Thoracic aorta (tissue), 2 donors: Measurements from ENCODE around the gene IFNAR1. TPM values are rescaled to one million over a fixed set of nuclear protein-coding genes. Genes with fewer than 3 reads are reported as not detected.

Source experiments
- ATAC-seq: fragments of 150-250 bp; one replicate; pipeline ENCODE4 v1.8.0; 2017; ENCODE audit warnings: low read depth; ENCODE audit not compliant: insufficient number of reproducible peaks, low FRiP score
- DNase-seq: peaks from one replicate; pipeline ENCODE4 v3.0.0-alpha.2; 2020; ENCODE audit warnings: low spot score
- H3K27ac ChIP-seq, 2 donors: fragments of 200-600 bp; sonication (generic); 1 replicate in 1 of 2; 2 replicates in 1 of 2; pipeline ENCODE4 v1.5.1; 2016; ENCODE audit warnings: mild to moderate bottlenecking in 2 of 2, moderate library complexity in 2 of 2
- H3K27me3 ChIP-seq: fragments of 200-600 bp; sonication (generic); replicated peaks from 2 replicates; pipeline ENCODE4 v1.6.0; 2016; ENCODE audit warnings: mild to moderate bottlenecking; ENCODE audit not compliant: insufficient read depth
- H3K36me3 ChIP-seq: fragments of 200-600 bp; sonication (generic); one replicate; pipeline ENCODE4 v1.5.1; 2016
- H3K4me1 ChIP-seq, 2 donors: fragments of 200-600 bp; sonication (generic); 1 replicate in 1 of 2; 2 replicates in 1 of 2; pipeline versions ENCODE4 v1.5.1 to v1.6.0; 2016; ENCODE audit warnings: low read depth in 2 of 2, mild to moderate bottlenecking in 1 of 2; ENCODE audit not compliant: control insufficient read depth in 1 of 2
- H3K4me3 ChIP-seq: fragments of 200-600 bp; sonication (generic); 2 replicates; pipeline ENCODE4 v1.5.1; 2016; ENCODE audit warnings: mild to moderate bottlenecking
- H3K9me3 ChIP-seq: fragments of 200-600 bp; sonication (generic); 2 replicates; pipeline ENCODE4 v1.5.1; 2016
- total RNA-seq, 2 donors: library from RNA; depleted of rRNA; stranded (reverse); fragments of >200 nt; gene quantifications; one replicate each; pipeline versions ENCODE4 v1.1.0 to v1.2.3, GENCODE V29; 2016
- TF ChIP-seq, protein P1 (sequence below): fragments of 200-600 bp; sonication (generic); IDR thresholded peaks from one replicate; pipeline ENCODE4 v1.5.1; 2019; ENCODE audit warnings: antibody characterized with exemption

The IFNAR1 gene
- total RNA-seq, 2 donors from 2014 or later: 31.3 to 61.9 TPM

DNA sequence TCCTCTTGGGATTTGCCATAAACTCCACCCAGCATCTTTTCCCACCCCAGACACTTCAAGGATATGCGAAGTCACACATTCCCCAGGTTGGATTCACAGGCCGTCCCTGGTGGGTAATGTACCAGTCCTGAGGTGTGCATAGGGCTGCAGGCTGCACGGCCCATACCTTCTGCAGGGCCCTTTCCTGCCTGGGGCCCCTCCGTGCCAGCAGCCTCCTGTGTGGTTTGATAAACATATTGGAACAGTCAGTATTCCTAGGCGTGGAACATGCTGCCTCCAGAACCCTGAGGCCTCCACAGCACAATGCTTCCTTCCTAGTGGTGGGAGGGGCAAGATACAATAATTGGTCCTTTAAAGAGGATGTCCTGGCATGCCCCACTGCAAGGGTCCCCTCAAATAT lies 32.0 kb upstream of the IFNAR1 start:
- ATAC-seq (no peak), DNase-seq (no peak)
- Histone ChIP-seq H3K4me1 (peaks cover 0 to under 1% of the 10 kb centered on the region in 2 donors), H3K27ac (no peak overlapping the region), H3K27me3 (no peaks in the 10 kb centered on the region), H3K4me3 (no peak overlapping the region), H3K36me3 (peaks cover 32% of the 10 kb centered on the region), H3K9me3 (no peaks in the 10 kb centered on the region)
- TF ChIP-seq, protein P1, sequence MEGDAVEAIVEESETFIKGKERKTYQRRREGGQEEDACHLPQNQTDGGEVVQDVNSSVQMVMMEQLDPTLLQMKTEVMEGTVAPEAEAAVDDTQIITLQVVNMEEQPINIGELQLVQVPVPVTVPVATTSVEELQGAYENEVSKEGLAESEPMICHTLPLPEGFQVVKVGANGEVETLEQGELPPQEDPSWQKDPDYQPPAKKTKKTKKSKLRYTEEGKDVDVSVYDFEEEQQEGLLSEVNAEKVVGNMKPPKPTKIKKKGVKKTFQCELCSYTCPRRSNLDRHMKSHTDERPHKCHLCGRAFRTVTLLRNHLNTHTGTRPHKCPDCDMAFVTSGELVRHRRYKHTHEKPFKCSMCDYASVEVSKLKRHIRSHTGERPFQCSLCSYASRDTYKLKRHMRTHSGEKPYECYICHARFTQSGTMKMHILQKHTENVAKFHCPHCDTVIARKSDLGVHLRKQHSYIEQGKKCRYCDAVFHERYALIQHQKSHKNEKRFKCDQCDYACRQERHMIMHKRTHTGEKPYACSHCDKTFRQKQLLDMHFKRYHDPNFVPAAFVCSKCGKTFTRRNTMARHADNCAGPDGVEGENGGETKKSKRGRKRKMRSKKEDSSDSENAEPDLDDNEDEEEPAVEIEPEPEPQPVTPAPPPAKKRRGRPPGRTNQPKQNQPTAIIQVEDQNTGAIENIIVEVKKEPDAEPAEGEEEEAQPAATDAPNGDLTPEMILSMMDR: no peak

DNA sequence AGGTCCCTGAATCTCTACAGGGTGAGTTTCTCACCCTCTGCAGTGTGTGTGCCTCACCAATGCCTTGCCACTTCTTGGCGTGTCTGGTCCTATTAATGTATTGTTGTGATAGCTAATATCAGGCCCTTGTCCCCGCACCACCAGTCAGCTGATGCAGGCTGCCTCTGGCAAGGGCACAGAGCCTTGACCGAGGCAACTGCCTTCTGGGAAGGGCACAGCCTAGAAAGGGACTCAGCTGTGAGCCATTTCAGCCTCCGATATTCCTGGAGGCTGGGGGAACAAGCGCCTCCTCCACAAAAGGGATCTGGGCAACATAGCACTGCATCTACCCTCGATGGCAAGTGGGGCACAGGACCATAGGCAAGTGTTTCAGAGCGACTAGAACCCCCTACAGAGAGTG lies 31.6 kb upstream of the IFNAR1 start:
- H3K36me3 ChIP-seq: peaks cover 32% of the 10 kb centered on the region
- H3K27ac ChIP-seq: no peak overlapping the region
- no peaks in the 10 kb centered on the region for H3K27me3 ChIP-seq
- TF ChIP-seq, protein P1: no peak
- no peaks in the 10 kb centered on the region for H3K9me3 ChIP-seq
- DNase-seq (no peak), ATAC-seq (no peak)
- H3K4me3 ChIP-seq: no peak overlapping the region
- no peaks in the 10 kb centered on the region for H3K4me1 ChIP-seq

DNA sequence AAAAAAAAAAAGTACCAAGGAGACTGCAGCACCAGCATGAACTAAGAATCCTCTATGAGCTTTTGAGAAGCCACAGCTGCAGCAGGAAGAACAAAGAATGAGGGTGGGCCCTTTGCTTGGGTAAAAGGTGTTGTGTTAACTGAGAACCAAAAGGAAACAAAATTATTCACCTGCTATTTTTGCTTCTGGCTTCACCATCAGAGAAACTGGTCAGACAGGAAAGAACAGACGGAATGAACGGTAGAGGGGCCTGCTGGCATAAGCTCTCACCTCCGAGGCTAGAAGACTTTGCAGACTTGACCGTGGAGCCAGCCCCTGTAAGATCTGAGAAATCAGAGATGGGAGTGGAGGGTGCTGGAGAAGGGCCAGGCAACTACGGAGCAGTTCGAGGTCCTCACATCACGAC lies 31.0 kb upstream of the IFNAR1 start:
- Histone ChIP-seq H3K27me3 (no peaks in the 10 kb centered on the region), H3K27ac (no peak overlapping the region), H3K36me3 (peaks cover 32% of the 10 kb centered on the region), H3K9me3 (no peaks in the 10 kb centered on the region), H3K4me3 (no peak overlapping the region), H3K4me1 (no peaks in the 10 kb centered on the region)
- DNase-seq (no peak), ATAC-seq (no peak)
- TF ChIP-seq, protein P1: no peak

DNA sequence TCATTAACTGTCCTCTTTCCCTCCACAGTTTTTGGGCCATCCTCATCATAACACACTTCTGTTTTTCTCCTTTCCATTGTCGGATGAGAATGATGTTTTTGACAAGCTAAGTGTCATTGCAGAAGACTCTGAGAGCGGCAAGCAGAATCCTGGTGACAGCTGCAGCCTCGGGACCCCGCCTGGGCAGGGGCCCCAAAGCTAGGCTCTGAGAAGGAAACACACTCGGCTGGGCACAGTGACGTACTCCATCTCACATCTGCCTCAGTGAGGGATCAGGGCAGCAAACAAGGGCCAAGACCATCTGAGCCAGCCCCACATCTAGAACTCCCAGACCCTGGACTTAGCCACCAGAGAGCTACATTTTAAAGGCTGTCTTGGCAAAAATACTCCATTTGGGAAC lies 28.6 kb upstream of the IFNAR1 start:
- H3K9me3 ChIP-seq: no peaks in the 10 kb centered on the region
- DNase-seq: no peak
- TF ChIP-seq, protein P1: no peak
- H3K27me3 ChIP-seq: no peaks in the 10 kb centered on the region
- no peak overlapping the region for H3K4me3 ChIP-seq
- H3K27ac ChIP-seq: no peak overlapping the region
- ATAC-seq: no peak
- H3K36me3 ChIP-seq: peaks cover 26% of the 10 kb centered on the region
- H3K4me1 ChIP-seq: no peaks in the 10 kb centered on the region

DNA sequence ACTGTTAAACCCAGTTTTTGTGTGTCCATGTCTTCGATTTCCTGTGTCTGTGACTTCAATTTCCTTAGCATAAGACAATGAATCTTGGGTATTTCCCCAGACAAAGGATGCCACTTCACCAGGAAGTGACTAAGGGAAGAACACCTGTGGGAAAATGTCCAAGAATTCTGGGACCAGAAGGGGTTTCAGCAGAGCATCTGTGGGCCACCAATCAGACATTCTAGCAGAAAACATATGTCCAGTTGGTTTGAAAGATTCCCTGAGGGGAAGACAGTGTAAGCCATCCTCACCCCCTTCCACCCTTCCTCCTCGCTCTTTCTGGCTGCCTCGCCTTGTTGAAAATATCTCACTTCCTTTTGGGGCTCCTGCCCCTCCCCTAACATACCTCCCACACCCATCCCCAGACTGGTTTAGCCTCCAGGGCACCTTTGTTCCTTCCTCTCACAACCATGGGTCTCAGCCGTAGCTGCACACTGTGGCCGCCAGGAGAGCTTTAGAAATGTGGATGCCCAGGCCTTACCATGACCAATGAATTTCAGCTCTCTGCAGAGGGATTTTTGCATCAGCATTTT lies 25.5 kb upstream of the IFNAR1 start:
- ATAC-seq: no peak
- peaks cover 7% of the 10 kb centered on the region for H3K36me3 ChIP-seq
- DNase-seq: no peak
- H3K27me3 ChIP-seq: no peaks in the 10 kb centered on the region
- H3K9me3 ChIP-seq: no peaks in the 10 kb centered on the region
- H3K4me1 ChIP-seq: no peaks in the 10 kb centered on the region
- TF ChIP-seq, protein P1: no peak
- no peak overlapping the region for H3K4me3 ChIP-seq
- H3K27ac ChIP-seq: no peak overlapping the region
